ENCODE results near the gene CEACAM1. TPM values are rescaled to one million over a fixed set of nuclear protein-coding genes. Genes with fewer than 3 reads are reported as not detected.

CEACAM1 gene
- polyA plus RNA-seq, 1 donor from 2014 or later: 0.12 TPM

- Histone ChIP-seq H3K9me2 (ENCODE audit: insufficient read depth, low read length) (no peaks in the 10 kb centered on the region), H3K27me3 (ENCODE audit: insufficient read depth, low read depth, low read length) (no peaks in the 10 kb centered on the region), H3K4me2 (ENCODE audit: low read length) (no peak overlapping the region), H4K20me1 (ENCODE audit: insufficient read depth) (no peaks in the 10 kb centered on the region), H2AFZ (ENCODE audit: low read depth, low read length) (no peak overlapping the region), H3F3A (ENCODE audit: insufficient read depth, low read length, poor library complexity, severe bottlenecking) (no peaks in the 10 kb centered on the region), H3K36me3 (ENCODE audit: insufficient read depth, low read length) (no peaks in the 10 kb centered on the region), H3K9ac (ENCODE audit: low read length) (no peak overlapping the region), H3K4me3 (ENCODE audit: low read length) (no peak overlapping the region), H3K9me3 (ENCODE audit: low read length) (no peaks in the 10 kb centered on the region), H3K79me2 (replicated peaks; ENCODE audit: insufficient read depth, low read length) (no peaks in the 10 kb centered on the region), H3K27ac (ENCODE audit: low read length) (no peak overlapping the region)
- TF ChIP-seq EZH2 (IDR thresholded peaks at IDR 0.05; ENCODE audit: borderline replicate concordance, insufficient read depth, low read length, poor library complexity, severe bottlenecking) (no peak), POLR2AphosphoS5 (IDR thresholded peaks at IDR 0.05) (no peak), SMC3 (conservative IDR thresholded peaks at IDR 0.05; ENCODE audit: poor library complexity) (no peak), RAD21 (conservative IDR thresholded peaks at IDR 0.05) (no peak)
- TF ChIP-seq, protein P1, sequence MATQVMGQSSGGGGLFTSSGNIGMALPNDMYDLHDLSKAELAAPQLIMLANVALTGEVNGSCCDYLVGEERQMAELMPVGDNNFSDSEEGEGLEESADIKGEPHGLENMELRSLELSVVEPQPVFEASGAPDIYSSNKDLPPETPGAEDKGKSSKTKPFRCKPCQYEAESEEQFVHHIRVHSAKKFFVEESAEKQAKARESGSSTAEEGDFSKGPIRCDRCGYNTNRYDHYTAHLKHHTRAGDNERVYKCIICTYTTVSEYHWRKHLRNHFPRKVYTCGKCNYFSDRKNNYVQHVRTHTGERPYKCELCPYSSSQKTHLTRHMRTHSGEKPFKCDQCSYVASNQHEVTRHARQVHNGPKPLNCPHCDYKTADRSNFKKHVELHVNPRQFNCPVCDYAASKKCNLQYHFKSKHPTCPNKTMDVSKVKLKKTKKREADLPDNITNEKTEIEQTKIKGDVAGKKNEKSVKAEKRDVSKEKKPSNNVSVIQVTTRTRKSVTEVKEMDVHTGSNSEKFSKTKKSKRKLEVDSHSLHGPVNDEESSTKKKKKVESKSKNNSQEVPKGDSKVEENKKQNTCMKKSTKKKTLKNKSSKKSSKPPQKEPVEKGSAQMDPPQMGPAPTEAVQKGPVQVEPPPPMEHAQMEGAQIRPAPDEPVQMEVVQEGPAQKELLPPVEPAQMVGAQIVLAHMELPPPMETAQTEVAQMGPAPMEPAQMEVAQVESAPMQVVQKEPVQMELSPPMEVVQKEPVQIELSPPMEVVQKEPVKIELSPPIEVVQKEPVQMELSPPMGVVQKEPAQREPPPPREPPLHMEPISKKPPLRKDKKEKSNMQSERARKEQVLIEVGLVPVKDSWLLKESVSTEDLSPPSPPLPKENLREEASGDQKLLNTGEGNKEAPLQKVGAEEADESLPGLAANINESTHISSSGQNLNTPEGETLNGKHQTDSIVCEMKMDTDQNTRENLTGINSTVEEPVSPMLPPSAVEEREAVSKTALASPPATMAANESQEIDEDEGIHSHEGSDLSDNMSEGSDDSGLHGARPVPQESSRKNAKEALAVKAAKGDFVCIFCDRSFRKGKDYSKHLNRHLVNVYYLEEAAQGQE (IDR thresholded peaks at IDR 0.05; ENCODE audit: borderline replicate concordance): no peak
These were observed 6.1 kb upstream of the CEACAM1 start for GRCh38 chr19:42534391-42534790.

- no peak overlapping the region for H3K27ac ChIP-seq (ENCODE audit: low read length)
- no peak for TF ChIP-seq TAF1 (IDR thresholded peaks at IDR 0.05; ENCODE audit: low read depth)
- no peak for TF ChIP-seq MXI1 (conservative IDR thresholded peaks at IDR 0.05; ENCODE audit: poor library complexity, severe bottlenecking)
- no peak for TF ChIP-seq RAD21 (conservative IDR thresholded peaks at IDR 0.05)
- no peak for TF ChIP-seq SMC3 (conservative IDR thresholded peaks at IDR 0.05; ENCODE audit: poor library complexity)
- TF ChIP-seq POLR2AphosphoS5 (IDR thresholded peaks at IDR 0.05): no peak
- TF ChIP-seq EP300 (conservative IDR thresholded peaks at IDR 0.05; ENCODE audit: poor library complexity, severe bottlenecking): no peak
- TF ChIP-seq, protein P1 (IDR thresholded peaks at IDR 0.05; ENCODE audit: borderline replicate concordance): no peak
- TF ChIP-seq, protein P2, sequence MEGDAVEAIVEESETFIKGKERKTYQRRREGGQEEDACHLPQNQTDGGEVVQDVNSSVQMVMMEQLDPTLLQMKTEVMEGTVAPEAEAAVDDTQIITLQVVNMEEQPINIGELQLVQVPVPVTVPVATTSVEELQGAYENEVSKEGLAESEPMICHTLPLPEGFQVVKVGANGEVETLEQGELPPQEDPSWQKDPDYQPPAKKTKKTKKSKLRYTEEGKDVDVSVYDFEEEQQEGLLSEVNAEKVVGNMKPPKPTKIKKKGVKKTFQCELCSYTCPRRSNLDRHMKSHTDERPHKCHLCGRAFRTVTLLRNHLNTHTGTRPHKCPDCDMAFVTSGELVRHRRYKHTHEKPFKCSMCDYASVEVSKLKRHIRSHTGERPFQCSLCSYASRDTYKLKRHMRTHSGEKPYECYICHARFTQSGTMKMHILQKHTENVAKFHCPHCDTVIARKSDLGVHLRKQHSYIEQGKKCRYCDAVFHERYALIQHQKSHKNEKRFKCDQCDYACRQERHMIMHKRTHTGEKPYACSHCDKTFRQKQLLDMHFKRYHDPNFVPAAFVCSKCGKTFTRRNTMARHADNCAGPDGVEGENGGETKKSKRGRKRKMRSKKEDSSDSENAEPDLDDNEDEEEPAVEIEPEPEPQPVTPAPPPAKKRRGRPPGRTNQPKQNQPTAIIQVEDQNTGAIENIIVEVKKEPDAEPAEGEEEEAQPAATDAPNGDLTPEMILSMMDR (IDR thresholded peaks at IDR 0.05; ENCODE audit: poor library complexity, severe bottlenecking): no peak
- no peak for TF ChIP-seq EZH2 (IDR thresholded peaks at IDR 0.05; ENCODE audit: borderline replicate concordance, insufficient read depth, low read length, poor library complexity, severe bottlenecking)
- H3K36me3 ChIP-seq (ENCODE audit: insufficient read depth, low read length): no peaks in the 10 kb centered on the region
These were observed 4.6 kb upstream of the CEACAM1 start for GRCh38 chr19:42532891-42533290.

More at GRCh38 chr19:42532891-42533290, 4.6 kb upstream of the CEACAM1 start:
- Histone ChIP-seq H3K9me2 (ENCODE audit: insufficient read depth, low read length) (no peaks in the 10 kb centered on the region), H3F3A (ENCODE audit: insufficient read depth, low read length, poor library complexity, severe bottlenecking) (no peaks in the 10 kb centered on the region), H4K20me1 (ENCODE audit: insufficient read depth) (no peaks in the 10 kb centered on the region), H3K79me2 (replicated peaks; ENCODE audit: insufficient read depth, low read length) (no peaks in the 10 kb centered on the region), H2AFZ (ENCODE audit: low read depth, low read length) (no peak overlapping the region), H3K4me3 (ENCODE audit: low read length) (no peak overlapping the region), H3K9ac (ENCODE audit: low read length) (no peak overlapping the region), H3K27me3 (ENCODE audit: insufficient read depth, low read depth, low read length) (no peaks in the 10 kb centered on the region), H3K4me2 (ENCODE audit: low read length) (no peak overlapping the region), H3K9me3 (ENCODE audit: low read length) (no peaks in the 10 kb centered on the region)
